SU-DHL-6 (cell line): ENCODE measurements around the gene PEX6.

Source experiments
- H2AFZ ChIP-seq: fragments of 200-600 bp; sonication (generic); 2 replicates; pipeline ENCODE4 v1.6.1; 2014; ENCODE audit warnings: low read depth, mild to moderate bottlenecking, moderate library complexity, mixed read lengths, antibody characterized with exemption, low read length; ENCODE audit not compliant: severe bottlenecking
- H3F3A ChIP-seq: fragments of 200-600 bp; shearing (Covaris generic); 2 replicates; pipeline ENCODE4 v1.6.0; 2016; ENCODE audit warnings: antibody characterized with exemption, mild to moderate bottlenecking; ENCODE audit not compliant: insufficient read depth
- H3K27ac ChIP-seq: fragments of 200-600 bp; sonication (generic); 2 replicates; pipeline ENCODE4 v1.5.1; 2016; ENCODE audit warnings: low read depth, mild to moderate bottlenecking, low read length, moderate library complexity, mixed read lengths
- H3K27me3 ChIP-seq: fragments of 200-600 bp; sonication (generic), shearing (Covaris generic); 2 replicates; pipeline ENCODE4 v1.6.0; 2014; ENCODE audit warnings: mild to moderate bottlenecking, low read length
- H3K36me3 ChIP-seq: fragments of 200-600 bp; sonication (generic); 2 replicates; pipeline ENCODE4 v1.6.1; 2014; ENCODE audit warnings: mild to moderate bottlenecking, low read length, mixed read lengths
- H3K4me2 ChIP-seq: fragments of 300-600, 200-600 bp; shearing (Covaris generic), sonication (generic); 2 replicates; pipeline ENCODE4 v1.6.0; 2014; ENCODE audit warnings: low read length, low read depth, mild to moderate bottlenecking; ENCODE audit not compliant: poor library complexity, severe bottlenecking
- H3K4me3 ChIP-seq: fragments of 200-600 bp; sonication (generic); 2 replicates; pipeline ENCODE4 v1.5.1; 2014; ENCODE audit warnings: antibody characterized with exemption, low read length, mild to moderate bottlenecking, mixed read lengths; ENCODE audit not compliant: insufficient read depth, poor library complexity, severe bottlenecking
- H3K79me2 ChIP-seq: fragments of 200-600 bp; sonication (generic); 2 replicates; pipeline ENCODE4 v1.6.1; 2014; ENCODE audit warnings: mild to moderate bottlenecking, low read length, moderate library complexity; ENCODE audit not compliant: insufficient read depth
- H3K9ac ChIP-seq: fragments of 200-600 bp; sonication (generic); 2 replicates; pipeline ENCODE4 v1.7.0; 2014; ENCODE audit warnings: mild to moderate bottlenecking, low read length
- H3K9me2 ChIP-seq: fragments of 200-600 bp; sonication (generic); replicated peaks from 2 replicates; pipeline ENCODE4 v1.6.1; 2014; ENCODE audit warnings: low read length; ENCODE audit not compliant: insufficient read depth
- H3K9me3 ChIP-seq: fragments of 200-600 bp; sonication (generic); 2 replicates; pipeline ENCODE4 v1.6.1; 2014; ENCODE audit warnings: low read length, mixed read lengths; ENCODE audit not compliant: insufficient read depth
- H4K20me1 ChIP-seq: fragments of 200-600 bp; sonication (generic); 2 replicates; pipeline ENCODE4 v1.6.1; 2014; ENCODE audit warnings: low read depth, mild to moderate bottlenecking, antibody characterized with exemption, low read length, moderate library complexity, mixed read lengths
- CTCF ChIP-seq: fragments of 200-600 bp; sonication (generic); IDR thresholded peaks from one replicate; pipeline ENCODE4 v1.5.1; 2017; ENCODE audit warnings: antibody characterized with exemption, mild to moderate bottlenecking, low read length, moderate library complexity; ENCODE audit not compliant: insufficient read depth, poor library complexity, severe bottlenecking
- EZH2phosphoT487 ChIP-seq: fragments of 200-600 bp; sonication (generic), shearing (Covaris generic); conservative IDR thresholded peaks from 2 replicates; pipeline ENCODE4 v1.6.1; 2018; ENCODE audit warnings: mild to moderate bottlenecking, antibody characterized with exemption, low read length, moderate library complexity, mixed read lengths

PEX6 gene

GRCh38 chr6:42937548-42938427, 41.2 kb downstream of the PEX6 start:
- TF ChIP-seq EZH2phosphoT487 (no peak), CTCF (no peak)
- Histone ChIP-seq H2AFZ (no peak overlapping the region), H3K27ac (no peak overlapping the region), H3K9me3 (no peaks in the 10 kb centered on the region), H3K36me3 (peaks cover 5% of the 10 kb centered on the region; the same call in 1 of the 2 replicates), H3K27me3 (no peaks in the 10 kb centered on the region), H3K4me2 (no peak overlapping the region), H3K9me2 (no peaks in the 10 kb centered on the region), H4K20me1 (no peaks in the 10 kb centered on the region; the same call in 1 of the 2 replicates), H3F3A (no peaks in the 10 kb centered on the region; the same call in 1 of the 2 replicates), H3K79me2 (peaks cover 31% of the 10 kb centered on the region), H3K4me3 (no peak overlapping the region), H3K9ac (no peak overlapping the region)

DNA sequence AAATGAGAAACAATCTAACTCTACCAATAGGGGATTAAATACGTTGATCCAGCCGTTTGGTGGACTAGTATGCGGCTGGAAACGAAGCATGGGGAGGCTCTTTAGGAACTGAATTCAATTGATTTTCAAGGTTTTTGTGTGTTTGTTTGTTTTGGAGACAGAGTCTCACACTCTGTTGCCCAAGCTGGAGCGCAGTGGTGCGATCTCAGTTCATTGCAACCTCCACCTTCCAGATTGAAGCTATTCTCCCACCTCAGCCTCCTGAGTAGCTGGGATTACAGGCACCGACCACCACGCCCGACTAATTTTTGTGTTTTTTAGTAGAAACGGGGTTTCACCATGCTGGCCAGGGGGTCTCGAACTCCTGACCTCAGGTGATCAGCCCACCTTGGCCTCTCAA, 42.6 kb downstream of the PEX6 start:
- no peaks in the 10 kb centered on the region; the same call in 1 of the 2 replicates for H4K20me1 ChIP-seq
- H3F3A ChIP-seq: no peaks in the 10 kb centered on the region
- H3K9ac ChIP-seq: no peak overlapping the region
- no peak overlapping the region for H3K27ac ChIP-seq
- H3K79me2 ChIP-seq: peaks cover 45% of the 10 kb centered on the region
- no peak overlapping the region for H3K4me3 ChIP-seq
- H3K36me3 ChIP-seq: peaks cover 9% of the 10 kb centered on the region; the same call in 1 of the 2 replicates
- H3K27me3 ChIP-seq: no peaks in the 10 kb centered on the region
- H3K9me2 ChIP-seq: no peaks in the 10 kb centered on the region
- no peak overlapping the region for H3K4me2 ChIP-seq
- H3K9me3 ChIP-seq: no peaks in the 10 kb centered on the region
- no peak for TF ChIP-seq CTCF
- H2AFZ ChIP-seq: no peak overlapping the region

GRCh38 chr6:42935322-42935721, 43.7 kb downstream of the PEX6 start:
- Histone ChIP-seq H3F3A (peaks cover 4% of the 10 kb centered on the region), H3K4me3 (no peak overlapping the region), H3K9me3 (no peaks in the 10 kb centered on the region), H3K4me2 (no peak overlapping the region), H3K36me3 (peaks cover 9% of the 10 kb centered on the region; the same call in 1 of the 2 replicates), H4K20me1 (no peaks in the 10 kb centered on the region; the same call in 1 of the 2 replicates), H3K27me3 (no peaks in the 10 kb centered on the region), H3K79me2 (peaks cover 55% of the 10 kb centered on the region), H3K9ac (no peak overlapping the region), H3K27ac (no peak overlapping the region), H3K9me2 (no peaks in the 10 kb centered on the region), H2AFZ (no peak overlapping the region)
- no peak for TF ChIP-seq CTCF
- no peak for TF ChIP-seq EZH2phosphoT487
